Right atrium auricular region (tissue), 2 donors: ENCODE data around the gene ATIC. TPM values are rescaled to one million over a fixed set of nuclear protein-coding genes. Genes with fewer than 3 reads are reported as not detected.
"Not testable (repeated sequence)": the region's sequence is repeated elsewhere in the genome, so short reads cannot be mapped to it uniquely, and the experiment has no call there.

Experiments used
- DNase-seq: peaks from one replicate; pipeline ENCODE4 v3.0.0-alpha.2; 2019; ENCODE audit warnings: low spot score
- H3K27ac ChIP-seq, 2 donors: fragments of 200-600 bp; sonication (generic); 1 replicate in 1 of 2; 2 replicates in 1 of 2; pipeline ENCODE4 v1.5.1; 2016 to 2019
- H3K27me3 ChIP-seq, 2 donors: fragments of 200-600 bp; sonication (generic); one replicate each; pipeline versions ENCODE4 v1.5.1 to v1.6.0; 2017 to 2019
- H3K36me3 ChIP-seq: fragments of 200-600 bp; sonication (generic); one replicate; pipeline ENCODE4 v1.5.1; 2016
- H3K4me1 ChIP-seq, 2 donors: fragments of 200-600 bp; sonication (generic); one replicate each; pipeline versions ENCODE4 v1.5.1 to v1.6.0; 2017 to 2019
- H3K4me3 ChIP-seq, 2 donors: fragments of 200-600 bp; sonication (generic); 1 replicate in 1 of 2; 2 replicates in 1 of 2; pipeline ENCODE4 v1.5.1; 2017 to 2019; ENCODE audit warnings: mild to moderate bottlenecking in 1 of 2, moderate library complexity in 1 of 2
- H3K9me3 ChIP-seq, 2 donors: fragments of 200-600 bp; sonication (generic); one replicate each; pipeline ENCODE4 v1.5.1; 2019
- CTCF ChIP-seq, 2 donors: fragments of 200-600 bp; sonication (generic); IDR thresholded peaks; one replicate each; pipeline ENCODE4 v1.5.1; 2019; ENCODE audit warnings: antibody characterized with exemption in 2 of 2
- total RNA-seq, 2 donors: library from RNA; depleted of rRNA; stranded (reverse); fragments of >200 nt; gene quantifications; one replicate each; pipeline ENCODE4 v1.1.0, GENCODE V29; 2016

ATIC gene
- total RNA-seq, 2 donors from 2014 or later: 13.8 to 25.0 TPM

DNA sequence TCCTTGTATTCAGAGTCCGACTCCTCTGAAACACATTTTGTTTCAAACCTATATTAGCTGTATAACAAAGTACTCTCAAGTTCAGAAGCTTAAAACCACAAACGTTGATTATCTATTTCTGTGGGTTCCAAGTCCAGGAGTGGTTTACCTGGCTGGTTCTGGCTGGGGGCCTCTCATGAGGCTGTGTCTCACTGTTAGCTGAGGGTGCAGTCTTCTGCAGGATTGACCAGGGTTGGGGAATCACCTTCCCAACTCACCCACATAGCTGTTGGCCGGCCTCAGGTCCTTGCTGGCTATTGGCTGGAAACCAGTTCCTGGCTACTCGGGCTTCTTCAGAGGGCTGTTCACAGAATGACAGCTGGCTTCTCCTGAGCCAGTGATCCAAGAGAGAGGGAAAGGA is 18.0 kb upstream of the ATIC start:
- Histone ChIP-seq H3K4me3 (no peak overlapping the region), H3K27ac (no peak overlapping the region), H3K9me3 (no peaks in the 10 kb centered on the region), H3K36me3 (no peaks in the 10 kb centered on the region), H3K4me1 (no peaks in the 10 kb centered on the region), H3K27me3 (no peaks in the 10 kb centered on the region)
- no peak for DNase-seq
- TF ChIP-seq CTCF (IDR thresholded peaks at IDR 0.05): no peak

- no peak for DNase-seq
- no peaks in the 10 kb centered on the region for H3K36me3 ChIP-seq
- no peak for TF ChIP-seq CTCF (IDR thresholded peaks at IDR 0.05)
- peaks cover 0 to 14% of the 10 kb centered on the region in 2 donors for H3K9me3 ChIP-seq
- no peaks in the 10 kb centered on the region for H3K4me1 ChIP-seq
- H3K4me3 ChIP-seq: no peak overlapping the region
- no peak overlapping the region for H3K27ac ChIP-seq
- no peaks in the 10 kb centered on the region for H3K27me3 ChIP-seq
These were observed 12.5 kb upstream of the ATIC start for GRCh38 chr2:215299337-215299859.

DNA sequence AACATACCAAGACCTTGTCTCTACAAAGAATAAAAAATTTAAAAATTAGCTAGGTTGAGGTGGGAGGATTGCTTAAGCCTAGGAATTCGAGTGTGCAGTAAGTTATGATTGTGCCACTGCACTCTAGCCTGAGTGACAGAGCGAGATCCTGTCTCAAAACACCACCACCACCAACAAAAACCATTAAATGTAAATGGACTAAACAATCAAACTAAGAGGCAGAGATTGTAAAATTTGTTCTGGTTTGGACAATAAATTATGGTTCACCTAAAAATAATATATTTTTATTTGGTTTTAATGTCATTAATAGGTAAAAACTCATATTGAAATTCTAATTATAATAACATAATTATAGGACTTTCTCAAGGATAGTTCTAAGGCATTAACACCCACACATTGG is 9.9 kb upstream of the ATIC start:
- no peaks in the 10 kb centered on the region for H3K4me1 ChIP-seq
- H3K36me3 ChIP-seq: no peaks in the 10 kb centered on the region
- no peak for DNase-seq
- no peaks in the 10 kb centered on the region for H3K27me3 ChIP-seq
- peaks cover 0 to 14% of the 10 kb centered on the region in 2 donors for H3K9me3 ChIP-seq
- no peak overlapping the region for H3K4me3 ChIP-seq
- no peak overlapping the region for H3K27ac ChIP-seq
- no peak for TF ChIP-seq CTCF (IDR thresholded peaks at IDR 0.05)

- not testable (repeated sequence) for DNase-seq, H3K4me1 ChIP-seq, H3K9me3 ChIP-seq, H3K27me3 ChIP-seq, H3K36me3 ChIP-seq
- H3K27ac ChIP-seq: peak overlapping the region; percentile 63 to 75
- H3K4me3 ChIP-seq: peak overlapping the region; percentile 42 to 72
These were observed 617 bp upstream of the ATIC start for GRCh38 chr2:215311259-215311624.

- H3K4me1 ChIP-seq: peaks cover 0 to 7% of the 10 kb centered on the region in 2 donors
- no peak for DNase-seq
- no peak overlapping the region for H3K27ac ChIP-seq
- H3K9me3 ChIP-seq: no peaks in the 10 kb centered on the region
- no peak overlapping the region for H3K4me3 ChIP-seq
- no peaks in the 10 kb centered on the region for H3K27me3 ChIP-seq
- TF ChIP-seq CTCF (IDR thresholded peaks at IDR 0.05): no peak
- peaks cover under 1% of the 10 kb centered on the region for H3K36me3 ChIP-seq
These were observed 1.4 kb downstream of the ATIC start for GRCh38 chr2:215313255-215313613.

GRCh38 chr2:215314896-215315295 is 3.0 kb downstream of the ATIC start:
- peaks cover 0 to 7% of the 10 kb centered on the region in 2 donors for H3K4me1 ChIP-seq
- H3K27ac ChIP-seq: no peak overlapping the region
- H3K4me3 ChIP-seq: no peak overlapping the region
- H3K9me3 ChIP-seq: no peaks in the 10 kb centered on the region
- H3K36me3 ChIP-seq: peaks cover 17% of the 10 kb centered on the region
- H3K27me3 ChIP-seq: no peaks in the 10 kb centered on the region
- no peak for TF ChIP-seq CTCF (IDR thresholded peaks at IDR 0.05)
- DNase-seq: no peak
